ENCODE results near the gene RNF8.
A peak's percentile ranks its signal among the peaks of the same experiment; 100 is the strongest.
"Not testable (repeated sequence)": the region's sequence is repeated elsewhere in the genome, so short reads cannot be mapped to it uniquely, and the experiment has no call there.

The RNF8 gene

DNA sequence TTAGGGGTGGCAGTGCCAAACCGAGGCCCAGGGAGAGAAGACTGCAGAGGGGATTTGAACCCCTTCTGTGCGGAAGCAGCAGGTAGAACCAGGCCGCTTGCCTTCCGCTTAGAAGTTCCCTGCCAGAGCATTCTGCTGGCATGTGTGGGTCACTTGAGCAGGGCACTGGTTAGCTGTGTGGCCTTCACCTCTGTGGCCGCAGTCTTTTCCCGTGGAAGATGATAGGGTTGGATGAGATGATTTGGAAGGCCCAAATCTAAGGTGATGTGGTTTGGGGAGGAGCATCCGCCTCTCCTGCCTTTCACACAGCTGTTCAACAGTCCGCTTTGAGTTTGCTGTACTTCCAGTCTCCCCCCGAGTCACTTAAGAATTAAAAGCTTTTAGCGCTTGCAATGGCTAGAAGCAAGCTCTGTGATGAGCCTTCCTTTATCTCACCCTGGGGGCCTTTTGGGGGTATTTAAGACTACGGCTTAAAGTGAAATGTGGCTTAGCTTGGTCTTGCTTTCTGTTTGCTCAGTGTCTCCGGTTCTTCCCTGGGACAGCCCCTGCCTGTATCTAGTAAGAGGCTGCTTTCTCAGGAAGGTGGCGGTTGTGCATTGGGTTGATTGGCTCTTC, 80.0 kb downstream of the RNF8 start:
- no peak for TF ChIP-seq JUND (IDR thresholded peaks at IDR 0.05; ENCODE audit: low read depth)
- in situ Hi-C loops (cut with HindIII; ENCODE audit: low pct_unique_long_range_greater_than_20kb, low sequenced_read_pairs): no loop called here
- peak in 1 of 2 experiments; percentile 13 for DNase-seq (ENCODE audit: low read depth in 1 of 2, low spot score in 1 of 2)

- no peak for TF ChIP-seq JUND (IDR thresholded peaks at IDR 0.05; ENCODE audit: low read depth)
- no peak for DNase-seq (ENCODE audit: low read depth in 1 of 2, low spot score in 1 of 2)
- in situ Hi-C loops (cut with HindIII; ENCODE audit: low pct_unique_long_range_greater_than_20kb, low sequenced_read_pairs): no loop called here
Observed at GRCh38 chr6:37435373-37435772, 81.6 kb downstream of the RNF8 start.

- in situ Hi-C loops (cut with HindIII; ENCODE audit: low pct_unique_long_range_greater_than_20kb, low sequenced_read_pairs): no loop called here
- no peak for DNase-seq (ENCODE audit: low read depth in 1 of 2, low spot score in 1 of 2)
- TF ChIP-seq JUND (IDR thresholded peaks at IDR 0.05; ENCODE audit: low read depth): no peak
Observed at GRCh38 chr6:37435816-37436215, 82.0 kb downstream of the RNF8 start.

GRCh38 chr6:37438930-37439329, 85.1 kb downstream of the RNF8 start:
- TF ChIP-seq JUND (IDR thresholded peaks at IDR 0.05; ENCODE audit: low read depth): no peak
- in situ Hi-C loops (cut with HindIII; ENCODE audit: low pct_unique_long_range_greater_than_20kb, low sequenced_read_pairs): no loop called here
- DNase-seq (ENCODE audit: low read depth in 1 of 2, low spot score in 1 of 2): no peak

- in situ Hi-C loops (cut with HindIII; ENCODE audit: low pct_unique_long_range_greater_than_20kb, low sequenced_read_pairs): no loop called here
- no peak for DNase-seq (ENCODE audit: low read depth in 1 of 2, low spot score in 1 of 2)
- no peak for TF ChIP-seq JUND (IDR thresholded peaks at IDR 0.05; ENCODE audit: low read depth)
Observed at GRCh38 chr6:37441651-37442050, 87.9 kb downstream of the RNF8 start.

DNA sequence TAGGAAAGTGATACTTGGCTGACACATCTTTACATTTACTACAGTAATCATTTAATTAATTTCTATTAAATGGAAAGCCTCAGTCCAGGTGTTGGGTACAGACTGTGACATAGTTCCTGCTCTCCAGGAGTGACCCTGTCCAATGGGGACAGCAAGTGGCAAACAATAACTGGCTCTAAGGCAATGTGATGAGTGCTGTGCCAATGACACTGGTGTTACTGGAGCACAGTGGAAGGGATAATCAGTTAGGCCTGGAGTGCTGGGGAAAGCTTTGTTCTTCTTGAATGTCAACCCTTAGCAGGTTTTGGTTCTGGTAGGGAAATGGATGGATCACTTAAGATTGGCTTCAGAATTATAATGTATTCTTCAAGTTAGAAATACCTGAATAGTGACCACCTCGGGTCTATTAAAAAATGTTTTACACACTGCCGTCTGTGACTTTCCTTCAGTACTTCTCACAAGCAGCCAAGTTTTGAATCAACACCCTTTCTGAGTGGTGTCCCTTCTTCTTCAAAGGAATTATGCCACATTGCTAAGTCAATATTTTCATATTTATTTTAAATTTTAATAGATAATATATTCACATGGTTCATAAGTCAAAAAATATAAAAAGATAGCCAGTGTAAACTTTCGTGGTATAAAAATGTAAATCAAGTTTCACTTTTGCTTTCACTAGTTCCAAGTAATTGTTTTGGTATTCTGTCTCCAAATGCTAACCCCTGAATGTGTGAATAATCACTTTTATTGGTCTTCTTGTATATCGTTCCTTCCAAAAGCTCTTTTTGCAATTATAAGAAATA, 88.8 kb downstream of the RNF8 start:
- in situ Hi-C loops (cut with HindIII; ENCODE audit: low pct_unique_long_range_greater_than_20kb, low sequenced_read_pairs): no loop called here
- TF ChIP-seq JUND (IDR thresholded peaks at IDR 0.05; ENCODE audit: low read depth): no peak
- no peak for DNase-seq (ENCODE audit: low read depth in 1 of 2, low spot score in 1 of 2)

DNA sequence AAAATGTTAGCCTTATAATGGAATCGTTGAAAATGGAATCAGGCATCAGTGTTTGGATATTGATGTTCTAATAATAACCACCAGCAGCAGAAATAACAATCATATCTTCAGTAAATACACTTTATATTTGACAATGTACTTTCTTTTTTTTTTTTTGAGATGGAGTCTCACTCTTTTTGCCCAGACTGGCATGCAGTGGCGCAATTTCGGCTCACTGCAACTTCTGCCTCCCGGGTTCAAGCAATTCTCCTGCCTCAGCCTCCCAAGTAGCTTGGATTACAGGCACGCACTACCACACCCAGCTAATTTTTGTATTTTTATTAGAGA, 89.4 kb downstream of the RNF8 start:
- DNase-seq (ENCODE audit: low read depth in 1 of 2, low spot score in 1 of 2); in situ Hi-C loops (cut with HindIII; ENCODE audit: low pct_unique_long_range_greater_than_20kb, low sequenced_read_pairs): not testable (repeated sequence)
